Transverse colon (tissue), 3 donors: ENCODE data around the gene GID8.

Experiments
- CTCF ChIP-seq, 5 experiments: fragments of 200-600 bp in 3 of 5; fragments of 450-650 bp in 2 of 5; sonication (generic) in 3 of 5; IDR thresholded peaks; 1 replicate in 2 of 5; 2 replicates in 3 of 5; pipeline ENCODE4 v1.5.1; 2016 to 2017; ENCODE audit warnings: antibody characterized with exemption in 5 of 5, inconsistent platforms in 3 of 5, mild to moderate bottlenecking in 2 of 5, moderate library complexity in 1 of 5
- POLR2A ChIP-seq: fragments of 450-650 bp; IDR thresholded peaks from one replicate; pipeline ENCODE4 v1.6.1; 2016; ENCODE audit warnings: antibody characterized with exemption, mild to moderate bottlenecking, moderate library complexity

- TF ChIP-seq CTCF (IDR thresholded peaks at IDR 0.05) (no peak), POLR2A (no peak)
Observed at GRCh38 chr20:62977613-62978560, 39.9 kb downstream of the GID8 start.
